GM19193 (cell line): ENCODE results near the gene SPATA46.

Source experiments
- POLR2A ChIP-seq: IDR thresholded peaks from 4 replicates; pipeline ENCODE4 v1.6.1; 2011; ENCODE audit not compliant: insufficient read depth, insufficient read length; ENCODE audit errors: extremely low read depth

Gene SPATA46

GRCh38 chr1:162376691-162377090, at the start of gene SPATA46:
Gene SPATA46, minus strand, starts transcription at chr1:162376854. Its CDS starts 64 bp downstream, at chr1:162376790.
- no peak for TF ChIP-seq POLR2A

DNA sequence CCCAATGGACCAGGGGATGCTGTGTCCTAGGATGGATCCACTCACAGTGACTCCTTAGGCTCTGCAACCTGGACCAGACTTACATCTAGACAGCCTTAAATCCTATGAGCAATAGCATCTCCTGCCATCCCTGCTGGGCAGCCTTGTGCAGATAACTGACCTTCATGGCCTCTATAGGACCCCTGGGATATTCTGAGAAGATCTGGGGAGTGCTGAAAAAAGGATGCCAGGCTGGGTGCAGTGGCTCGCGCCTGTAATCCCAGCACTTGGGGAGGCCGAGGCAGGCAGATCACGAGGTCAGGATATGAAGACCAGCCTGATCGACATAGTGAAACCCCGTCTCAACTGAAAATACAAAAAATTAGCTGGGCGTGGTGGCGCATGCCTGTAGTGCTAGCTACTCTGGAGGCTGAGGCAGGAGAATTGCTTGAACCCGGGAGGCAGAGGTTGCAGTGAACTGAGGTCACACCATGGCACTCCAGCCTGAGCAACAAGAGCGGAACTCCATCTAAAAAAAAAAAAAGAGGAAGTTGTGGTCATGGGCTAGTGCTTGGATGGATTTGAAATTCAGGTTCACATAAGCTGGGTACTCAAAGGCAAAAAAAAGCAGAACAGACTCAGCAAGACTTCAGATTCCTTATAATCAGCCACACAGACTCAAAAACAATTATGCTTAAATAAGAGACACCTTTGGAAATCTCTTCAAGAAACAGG, 46.2 kb upstream of the SPATA46 start:
- TF ChIP-seq POLR2A = no peak

GRCh38 chr1:162421258-162422164, 44.9 kb upstream of the SPATA46 start:
- no peak for TF ChIP-seq POLR2A

DNA sequence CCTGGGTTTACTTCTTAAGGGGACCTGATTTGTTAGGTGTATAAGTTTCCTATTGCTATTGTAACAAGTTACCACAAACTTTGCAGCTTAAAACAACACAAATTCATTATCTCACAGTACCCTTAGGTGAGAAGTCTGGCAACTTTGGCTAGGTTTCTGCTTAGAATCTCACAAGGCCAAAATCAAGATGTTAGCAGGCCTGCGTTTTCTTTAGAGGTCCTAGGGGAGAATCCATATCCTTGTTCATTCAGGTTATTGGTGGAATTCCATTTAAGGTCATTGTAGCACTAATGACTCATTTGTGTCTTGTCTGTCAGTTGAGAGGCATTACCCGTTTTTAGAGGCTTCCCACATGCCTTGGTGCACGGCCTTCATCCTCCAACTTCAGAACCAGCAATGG, 43.5 kb upstream of the SPATA46 start:
- no peak for TF ChIP-seq POLR2A

DNA sequence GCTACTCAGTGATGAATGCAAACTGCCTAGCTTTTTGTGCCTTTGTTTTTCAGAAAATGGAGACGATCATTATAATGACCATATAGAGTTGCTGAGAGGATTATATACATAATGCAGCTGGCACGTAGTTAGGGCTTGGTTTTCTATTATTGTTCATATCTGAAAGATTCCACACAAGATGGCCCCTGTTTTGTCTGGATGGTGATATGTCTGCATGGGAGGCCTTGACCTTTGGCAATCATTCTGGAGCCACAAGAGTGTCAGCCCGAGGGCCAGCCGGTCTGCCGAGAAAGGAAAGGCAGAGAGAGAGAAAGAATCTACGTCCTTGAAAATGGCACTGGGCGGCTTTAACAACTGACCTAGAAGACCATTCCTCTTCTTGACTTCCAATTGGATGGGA, 41.0 kb upstream of the SPATA46 start:
- no peak for TF ChIP-seq POLR2A

- no peak for TF ChIP-seq POLR2A
Observed at GRCh38 chr1:162416909-162417308, 40.3 kb upstream of the SPATA46 start.

DNA sequence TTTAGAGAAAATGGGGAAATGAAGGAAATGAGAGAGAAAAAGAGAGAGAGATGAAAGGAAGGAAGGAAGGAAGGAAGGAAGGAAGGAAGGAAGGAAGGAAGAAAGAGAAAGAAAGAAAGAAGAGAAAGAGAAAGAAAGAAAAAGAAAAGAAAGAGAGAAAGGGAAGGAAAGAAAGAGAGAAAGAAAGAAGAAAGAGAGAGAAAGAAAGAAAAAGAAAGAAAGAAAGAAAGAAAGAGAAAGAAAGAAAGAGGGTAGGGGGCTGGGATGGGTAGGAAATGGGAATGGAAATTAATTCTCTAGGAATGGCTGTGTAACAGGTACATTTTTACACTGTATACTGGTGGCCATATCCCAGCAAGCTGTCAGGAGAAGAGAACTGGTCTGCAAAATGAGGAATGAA, 39.6 kb upstream of the SPATA46 start:
- no peak for TF ChIP-seq POLR2A

DNA sequence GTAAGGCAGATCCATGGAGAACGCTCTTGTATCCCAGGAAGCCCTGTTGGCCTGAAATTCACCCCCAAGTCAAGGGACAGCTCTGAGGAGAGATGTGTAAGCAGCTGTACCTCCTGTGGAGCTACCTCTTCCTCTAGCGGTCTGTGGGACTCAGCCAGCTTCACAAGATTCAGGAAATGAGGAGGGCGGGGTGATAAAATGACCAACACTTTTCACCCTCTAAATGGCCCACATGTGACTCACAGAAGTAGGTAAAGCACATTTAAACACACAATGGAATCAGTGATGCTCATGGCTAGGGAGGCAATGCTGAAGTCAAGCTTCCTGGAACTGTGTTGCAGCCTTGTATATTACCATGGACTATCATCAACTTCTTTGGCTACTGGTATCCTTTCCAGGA, 35.3 kb upstream of the SPATA46 start, which contains the start of gene SH2D1B:
Gene SH2D1B, minus strand, starts transcription at position 135 of the 400 bp plus-strand sequence. Its CDS starts 120 bp downstream, at position 15.
- TF ChIP-seq POLR2A = no peak

DNA sequence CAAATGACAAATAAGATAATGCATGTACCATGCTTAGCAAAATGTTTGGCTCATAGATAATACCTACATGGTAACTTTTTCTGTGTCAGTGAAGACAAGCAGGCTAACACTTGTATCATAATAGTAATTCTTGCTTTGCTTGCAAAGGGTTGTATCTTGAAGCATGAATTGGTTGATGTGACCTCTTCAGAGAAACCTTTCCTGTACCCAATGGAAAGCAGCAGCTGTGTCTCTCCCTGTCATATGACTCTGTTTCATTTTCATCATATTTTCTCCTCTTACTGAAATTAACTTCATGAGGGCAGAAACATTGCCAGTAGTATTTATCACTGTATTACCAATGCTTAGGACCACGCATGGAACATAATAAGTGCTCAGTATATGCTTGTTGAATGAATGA, 30.9 kb upstream of the SPATA46 start:
- no peak for TF ChIP-seq POLR2A

DNA sequence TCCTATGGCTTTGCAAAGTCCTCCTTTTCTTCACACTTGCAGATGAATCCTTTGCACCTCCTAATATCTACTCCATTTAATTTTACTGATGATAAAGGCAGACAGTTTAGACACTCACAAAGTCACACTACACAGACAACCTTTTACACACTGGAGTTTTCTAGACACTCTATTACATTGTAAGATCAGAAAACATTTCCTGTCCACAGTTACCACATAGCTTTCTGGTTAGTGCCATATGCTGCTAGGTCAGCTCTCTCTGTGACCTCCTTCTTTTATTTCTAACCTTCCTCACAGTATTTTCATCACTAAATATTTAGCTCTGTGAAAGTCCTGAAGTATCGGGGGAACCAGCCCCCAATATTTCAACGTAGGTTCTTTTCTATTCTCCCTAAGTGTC, 30.2 kb upstream of the SPATA46 start:
- TF ChIP-seq POLR2A = no peak

GRCh38 chr1:162405800-162406199, 29.1 kb upstream of the SPATA46 start:
- no peak for TF ChIP-seq POLR2A

DNA sequence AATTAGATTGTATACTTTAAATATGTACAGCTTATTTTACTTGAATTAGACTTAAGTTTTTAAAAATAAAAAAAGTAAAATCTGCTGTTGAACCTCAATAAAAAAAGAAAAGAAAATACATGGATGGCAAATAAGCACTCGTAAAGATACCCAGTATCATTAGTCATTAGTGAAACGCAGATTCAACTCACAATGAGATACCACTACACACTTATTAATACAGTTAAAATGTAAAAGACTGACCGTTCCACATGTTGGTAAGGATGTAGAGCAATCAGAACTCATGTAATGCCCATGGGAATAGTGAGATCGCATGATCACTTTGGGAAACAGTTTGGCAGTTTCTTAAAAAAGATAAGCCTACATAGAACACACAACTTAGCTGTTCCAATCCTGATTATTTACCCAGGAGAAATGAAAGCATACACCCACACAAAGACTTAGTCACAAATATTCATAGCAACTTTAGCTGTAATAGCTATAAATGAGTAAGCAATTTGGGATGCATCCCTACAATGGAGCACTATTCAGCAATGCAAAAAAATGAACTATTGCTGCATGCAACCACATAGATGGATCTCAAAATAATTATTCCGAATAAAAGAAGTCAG, 28.0 kb upstream of the SPATA46 start:
- no peak for TF ChIP-seq POLR2A

DNA sequence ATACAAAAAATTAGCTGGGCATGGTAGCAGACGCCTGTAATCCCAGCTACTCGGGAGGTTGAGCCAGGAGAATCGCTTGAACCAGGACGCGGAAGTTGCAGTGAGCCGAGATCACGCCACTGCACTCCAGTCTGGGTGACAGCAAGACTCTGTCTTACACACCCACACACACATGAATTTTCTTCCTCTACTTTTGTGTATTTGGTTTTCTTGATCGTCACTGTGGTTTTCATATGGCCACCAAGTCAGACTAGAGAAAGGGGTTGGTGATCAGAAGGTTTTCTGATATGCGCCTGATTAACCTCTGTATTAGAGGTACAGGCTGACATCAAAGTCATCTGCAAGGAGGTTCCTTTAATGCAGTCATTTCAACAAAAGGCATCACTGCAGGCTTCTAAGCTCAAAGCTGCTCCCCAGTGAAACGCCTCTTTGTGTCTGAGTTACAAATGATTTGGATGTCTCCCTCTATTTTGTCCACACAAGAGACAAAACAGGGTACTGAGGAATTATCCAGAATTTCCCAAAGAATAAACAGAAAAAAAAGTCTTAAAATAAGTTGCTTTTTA, 24.2 kb upstream of the SPATA46 start:
- TF ChIP-seq POLR2A = no peak

DNA sequence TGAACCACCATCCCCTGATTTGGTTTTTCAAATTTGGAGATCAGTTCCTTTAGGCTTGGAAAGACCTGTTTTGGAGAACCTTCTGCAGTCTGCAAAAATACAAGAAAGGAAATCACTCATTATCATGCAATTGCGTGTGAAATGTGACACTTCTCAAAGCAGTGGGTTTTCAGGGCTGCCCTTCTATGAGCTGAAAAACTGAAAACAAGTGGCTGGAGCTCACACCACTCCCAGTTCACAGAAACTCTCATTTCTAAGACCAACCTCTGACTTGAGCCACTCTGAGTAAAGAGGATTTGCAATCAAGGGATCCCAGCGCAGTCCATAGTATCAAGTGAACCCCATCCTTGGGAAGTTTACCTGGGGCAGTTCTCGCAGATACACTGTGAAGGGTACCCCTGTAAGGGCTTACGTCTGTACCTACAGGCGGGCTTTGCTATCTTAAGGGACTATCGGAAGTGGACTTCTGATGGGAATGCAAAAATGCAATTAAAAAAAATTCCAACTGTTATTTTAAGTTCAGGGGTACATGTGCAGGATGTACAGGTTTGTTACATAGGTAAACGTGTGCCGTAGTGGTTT, 22.4 kb upstream of the SPATA46 start:
- no peak for TF ChIP-seq POLR2A

DNA sequence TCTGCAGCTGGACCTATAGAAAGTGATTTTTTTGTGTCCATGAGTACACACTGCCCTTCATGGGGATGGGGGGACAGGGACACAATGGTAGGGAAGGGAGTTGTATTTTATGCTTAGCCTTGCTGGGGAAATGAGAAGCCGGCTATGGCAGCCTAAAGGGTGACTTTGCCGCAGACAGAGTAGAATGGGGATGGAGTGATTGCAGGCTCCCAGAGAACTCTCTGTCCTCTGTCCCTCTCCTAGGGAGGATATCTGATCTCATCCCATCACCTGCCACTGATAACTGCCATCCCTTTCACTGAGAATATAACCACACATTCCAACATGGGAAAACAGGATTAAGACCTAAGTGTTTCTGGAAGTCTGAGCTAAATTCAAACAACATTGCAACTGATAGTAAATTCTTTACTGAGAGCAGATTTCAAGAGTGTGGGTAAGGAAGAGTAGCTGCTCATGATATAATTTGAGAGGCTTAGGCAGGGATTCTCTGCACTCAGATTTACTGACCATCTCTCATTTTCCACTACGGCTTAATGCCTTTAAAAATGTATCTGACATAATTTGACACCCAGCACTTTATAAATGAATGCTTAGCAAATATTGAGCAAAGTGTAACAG, 21.4 kb upstream of the SPATA46 start:
- TF ChIP-seq POLR2A = no peak

GRCh38 chr1:162397039-162397448, 20.4 kb upstream of the SPATA46 start:
- TF ChIP-seq POLR2A = no peak
